Loucy (cell line): Measurements from ENCODE around the gene KDM7A.

Source experiments
- H2AFZ ChIP-seq: fragments of 200-600 bp; sonication (generic); 2 replicates; pipeline ENCODE4 v1.6.0; 2016; ENCODE audit warnings: antibody characterized with exemption, mild to moderate bottlenecking, low read length, moderate library complexity
- H3F3A ChIP-seq: fragments of 200-600 bp; 2 replicates; pipeline ENCODE4 v1.6.0; 2016; ENCODE audit warnings: antibody characterized with exemption, low read depth, mild to moderate bottlenecking
- H3K27me3 ChIP-seq: fragments of 200-600 bp; sonication (generic); 2 replicates; pipeline ENCODE4 v1.6.1; 2014; ENCODE audit warnings: low read length, mild to moderate bottlenecking; ENCODE audit not compliant: insufficient read depth, poor library complexity, severe bottlenecking
- H3K36me3 ChIP-seq: fragments of 200-600 bp; sonication (generic); 2 replicates; pipeline ENCODE4 v1.6.1; 2016; ENCODE audit warnings: low read length; ENCODE audit not compliant: insufficient read depth
- H3K4me1 ChIP-seq: fragments of 200-600 bp; sonication (generic); 2 replicates; pipeline ENCODE4 v1.5.1; 2014; ENCODE audit warnings: low read length, mild to moderate bottlenecking; ENCODE audit not compliant: insufficient read depth, poor library complexity, severe bottlenecking
- H3K4me2 ChIP-seq: fragments of 200-600 bp; sonication (generic); 2 replicates; pipeline ENCODE4 v1.6.0; 2014; ENCODE audit warnings: antibody characterized with exemption, low read length, low read depth, mild to moderate bottlenecking; ENCODE audit not compliant: poor library complexity, severe bottlenecking
- H3K4me3 ChIP-seq: fragments of 200-600 bp; sonication (generic); 2 replicates; pipeline ENCODE4 v1.5.1; 2014; ENCODE audit warnings: low read length, mild to moderate bottlenecking, mixed read lengths; ENCODE audit not compliant: poor library complexity, severe bottlenecking
- H3K79me2 ChIP-seq: fragments of 200-600 bp; sonication (generic); 2 replicates; pipeline ENCODE4 v1.6.1; 2014; ENCODE audit warnings: low read length; ENCODE audit not compliant: insufficient read depth
- H3K9ac ChIP-seq: fragments of 200-600 bp; sonication (generic); 2 replicates; pipeline ENCODE4 v1.6.0; 2014; ENCODE audit warnings: mild to moderate bottlenecking, low read depth, low read length, moderate library complexity; ENCODE audit not compliant: poor library complexity, severe bottlenecking
- H3K9me2 ChIP-seq: fragments of 200-600 bp; sonication (generic); replicated peaks from 2 replicates; pipeline ENCODE4 v1.6.1; 2016; ENCODE audit warnings: low read depth, low read length, mixed read lengths
- H3K9me3 ChIP-seq: fragments of 200-600 bp; sonication (generic); 2 replicates; pipeline ENCODE4 v1.6.1; 2014; ENCODE audit warnings: mild to moderate bottlenecking, antibody characterized with exemption, low read length, low read depth; ENCODE audit not compliant: insufficient read depth
- H4K20me1 ChIP-seq: fragments of 200-600 bp; sonication (generic); 2 replicates; pipeline ENCODE4 v1.6.0; 2014; ENCODE audit warnings: antibody characterized with exemption, low read length, mild to moderate bottlenecking; ENCODE audit not compliant: insufficient read depth, poor library complexity, severe bottlenecking
- CTCF ChIP-seq: fragments of 200-600 bp; sonication (generic); conservative IDR thresholded peaks from 2 replicates; pipeline ENCODE4 v1.5.1; 2014; ENCODE audit warnings: mild to moderate bottlenecking, antibody characterized with exemption, low read length
- EZH2phosphoT487 ChIP-seq: fragments of 200-600 bp; IDR thresholded peaks from 2 replicates; pipeline ENCODE4 v1.6.1; 2018; ENCODE audit warnings: antibody characterized with exemption, mild to moderate bottlenecking, moderate library complexity, borderline replicate concordance

The KDM7A gene

GRCh38 chr7:140047197-140047596 lies 129.6 kb downstream of the KDM7A start:
- no peaks in the 10 kb centered on the region for H3K9me2 ChIP-seq
- no peak for TF ChIP-seq EZH2phosphoT487
- no peak for TF ChIP-seq CTCF

DNA sequence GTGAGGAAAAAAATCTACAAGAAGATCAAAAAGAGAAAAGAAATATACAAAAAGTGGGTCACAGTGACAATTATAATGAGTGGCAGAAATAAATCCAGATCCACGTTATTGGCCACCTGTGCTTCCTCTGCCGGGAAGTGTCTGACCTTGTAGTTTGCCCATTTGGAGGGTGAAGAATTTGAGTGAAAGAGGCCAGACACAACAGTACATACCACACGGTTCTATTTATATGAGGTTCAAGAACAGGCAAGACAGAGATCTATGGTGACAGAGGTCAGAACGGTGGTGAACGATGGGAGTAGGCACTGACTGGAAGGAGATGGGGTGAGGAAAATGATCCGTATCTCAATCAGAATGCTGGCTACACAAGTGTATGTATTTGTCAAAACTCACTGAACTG lies 131.1 kb downstream of the KDM7A start:
- H3K79me2 ChIP-seq, result no peaks in the 10 kb centered on the region
- H3K27me3 ChIP-seq, result no peaks in the 10 kb centered on the region
- peaks cover 38% of the 10 kb centered on the region for H3K36me3 ChIP-seq
- no peak overlapping the region for H2AFZ ChIP-seq
- no peaks in the 10 kb centered on the region for H4K20me1 ChIP-seq
- no peak overlapping the region for H3K4me2 ChIP-seq
- H3K4me3 ChIP-seq, result no peak overlapping the region
- TF ChIP-seq CTCF (no peak), EZH2phosphoT487 (no peak)
- H3K9me2 ChIP-seq, result no peaks in the 10 kb centered on the region
- H3K9ac ChIP-seq, result no peak overlapping the region
- H3F3A ChIP-seq, result no peaks in the 10 kb centered on the region
- no peaks in the 10 kb centered on the region for H3K9me3 ChIP-seq
- no peaks in the 10 kb centered on the region for H3K4me1 ChIP-seq

More at GRCh38 chr7:140047197-140047596, 129.6 kb downstream of the KDM7A start:
- Histone ChIP-seq H3K9ac (no peak overlapping the region), H3K4me2 (no peak overlapping the region), H3K36me3 (peaks cover 34% of the 10 kb centered on the region; the same call in 1 of the 2 replicates), H3K4me3 (no peak overlapping the region), H3K9me3 (no peaks in the 10 kb centered on the region), H3K79me2 (no peaks in the 10 kb centered on the region), H2AFZ (no peak overlapping the region), H3K4me1 (no peaks in the 10 kb centered on the region), H4K20me1 (no peaks in the 10 kb centered on the region), H3K27me3 (no peaks in the 10 kb centered on the region), H3F3A (no peaks in the 10 kb centered on the region)

- Histone ChIP-seq H3K36me3 (peaks cover 51% of the 10 kb centered on the region), H3K4me3 (no peak overlapping the region)
These were observed 132.5 kb downstream of the KDM7A start for GRCh38 chr7:140044251-140044650.

More at GRCh38 chr7:140044251-140044650, 132.5 kb downstream of the KDM7A start:
- Histone ChIP-seq H2AFZ (no peak overlapping the region), H3K9ac (no peak overlapping the region), H3K79me2 (no peaks in the 10 kb centered on the region), H3K4me2 (no peak overlapping the region), H3K9me2 (no peaks in the 10 kb centered on the region), H3K4me1 (no peaks in the 10 kb centered on the region), H3K9me3 (no peaks in the 10 kb centered on the region), H4K20me1 (no peaks in the 10 kb centered on the region), H3K27me3 (no peaks in the 10 kb centered on the region), H3F3A (no peaks in the 10 kb centered on the region)
- TF ChIP-seq EZH2phosphoT487, result no peak
- TF ChIP-seq CTCF, result no peak
